EH (cell line): ENCODE measurements around the gene SFMBT2.

Source experiments
- DNase-seq: peaks from one replicate; pipeline ENCODE4 v3.0.0-alpha.2; 2015; ENCODE audit warnings: low read depth

The SFMBT2 gene

GRCh38 chr10:7264313-7264756, 146.5 kb downstream of the SFMBT2 start:
- no peak for DNase-seq

- no peak for DNase-seq
These were observed 147.2 kb downstream of the SFMBT2 start for GRCh38 chr10:7263616-7264015.

GRCh38 chr10:7261351-7261750, 149.5 kb downstream of the SFMBT2 start:
- DNase-seq, result no peak

- DNase-seq, result no peak
These were observed 149.9 kb downstream of the SFMBT2 start for GRCh38 chr10:7260912-7261311.

- DNase-seq, result peak; percentile 9
These were observed 150.4 kb downstream of the SFMBT2 start for GRCh38 chr10:7260412-7260900.

GRCh38 chr10:7258948-7259523, 151.8 kb downstream of the SFMBT2 start:
- no peak for DNase-seq

- DNase-seq, result no peak
These were observed 155.3 kb downstream of the SFMBT2 start for GRCh38 chr10:7255517-7255916.

- no peak for DNase-seq
These were observed 159.0 kb downstream of the SFMBT2 start for GRCh38 chr10:7251696-7252465.

GRCh38 chr10:7250236-7250635, 160.6 kb downstream of the SFMBT2 start:
- DNase-seq, result no peak

GRCh38 chr10:7248585-7249164, 162.2 kb downstream of the SFMBT2 start:
- DNase-seq, result no peak

GRCh38 chr10:7248148-7248547, 162.7 kb downstream of the SFMBT2 start:
- DNase-seq, result no peak

GRCh38 chr10:7245505-7245904, 165.3 kb downstream of the SFMBT2 start:
- DNase-seq, result no peak

GRCh38 chr10:7243873-7244272, 167.0 kb downstream of the SFMBT2 start:
- DNase-seq, result no peak

- DNase-seq, result no peak
These were observed 167.7 kb downstream of the SFMBT2 start for GRCh38 chr10:7243139-7243538.

GRCh38 chr10:7239312-7239985, 171.4 kb downstream of the SFMBT2 start:
- no peak for DNase-seq

- DNase-seq, result no peak
These were observed 175.5 kb downstream of the SFMBT2 start for GRCh38 chr10:7235376-7235775.

GRCh38 chr10:7234109-7234508, 176.7 kb downstream of the SFMBT2 start:
- no peak for DNase-seq

GRCh38 chr10:7233259-7233991, 177.4 kb downstream of the SFMBT2 start:
- no peak for DNase-seq

GRCh38 chr10:7231509-7232414, 179.1 kb downstream of the SFMBT2 start:
- DNase-seq, result no peak

- no peak for DNase-seq
These were observed 179.9 kb downstream of the SFMBT2 start for GRCh38 chr10:7230951-7231350.

GRCh38 chr10:7230036-7230435, 180.8 kb downstream of the SFMBT2 start:
- no peak for DNase-seq
